Measurements from ENCODE around the gene PRKAG2.

DNA sequence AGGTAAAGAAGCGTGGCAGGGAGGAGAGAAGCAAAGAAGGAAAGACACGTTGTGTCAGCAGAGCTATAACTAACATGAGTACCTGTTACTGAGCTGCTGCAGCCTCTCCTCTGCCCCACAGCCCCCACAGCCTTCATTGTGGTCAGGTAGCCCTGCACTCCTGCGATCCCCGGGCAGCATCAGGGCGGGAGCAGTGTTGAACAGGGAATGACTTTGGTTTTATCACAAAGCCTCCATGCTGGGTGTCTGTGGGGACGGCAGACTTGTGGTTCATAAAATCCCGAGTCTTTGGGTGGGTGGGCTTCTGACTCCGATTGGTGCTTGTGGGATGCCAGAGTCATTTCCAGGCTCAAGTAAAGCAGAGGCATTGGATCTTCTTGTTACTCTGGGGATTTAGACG lies 14.8 kb upstream of the PRKAG2 start:
- TF ChIP-seq EZH2 (IDR thresholded peaks at IDR 0.05) (no peak), POLR2AphosphoS5 (IDR thresholded peaks at IDR 0.05; ENCODE audit: borderline replicate concordance, low read depth, low read length) (no peak), FOXP2 (optimal IDR thresholded peaks at IDR 0.05; ENCODE audit: control extremely low read depth, extremely low read length, insufficient read depth) (no peak)

All from SK-N-MC (cell line).